ENCODE measurements around the gene IGSF9B.
"Not testable (repeated sequence)": the region's sequence is repeated elsewhere in the genome, so short reads cannot be mapped to it uniquely, and the experiment has no call there.

The IGSF9B gene

DNA sequence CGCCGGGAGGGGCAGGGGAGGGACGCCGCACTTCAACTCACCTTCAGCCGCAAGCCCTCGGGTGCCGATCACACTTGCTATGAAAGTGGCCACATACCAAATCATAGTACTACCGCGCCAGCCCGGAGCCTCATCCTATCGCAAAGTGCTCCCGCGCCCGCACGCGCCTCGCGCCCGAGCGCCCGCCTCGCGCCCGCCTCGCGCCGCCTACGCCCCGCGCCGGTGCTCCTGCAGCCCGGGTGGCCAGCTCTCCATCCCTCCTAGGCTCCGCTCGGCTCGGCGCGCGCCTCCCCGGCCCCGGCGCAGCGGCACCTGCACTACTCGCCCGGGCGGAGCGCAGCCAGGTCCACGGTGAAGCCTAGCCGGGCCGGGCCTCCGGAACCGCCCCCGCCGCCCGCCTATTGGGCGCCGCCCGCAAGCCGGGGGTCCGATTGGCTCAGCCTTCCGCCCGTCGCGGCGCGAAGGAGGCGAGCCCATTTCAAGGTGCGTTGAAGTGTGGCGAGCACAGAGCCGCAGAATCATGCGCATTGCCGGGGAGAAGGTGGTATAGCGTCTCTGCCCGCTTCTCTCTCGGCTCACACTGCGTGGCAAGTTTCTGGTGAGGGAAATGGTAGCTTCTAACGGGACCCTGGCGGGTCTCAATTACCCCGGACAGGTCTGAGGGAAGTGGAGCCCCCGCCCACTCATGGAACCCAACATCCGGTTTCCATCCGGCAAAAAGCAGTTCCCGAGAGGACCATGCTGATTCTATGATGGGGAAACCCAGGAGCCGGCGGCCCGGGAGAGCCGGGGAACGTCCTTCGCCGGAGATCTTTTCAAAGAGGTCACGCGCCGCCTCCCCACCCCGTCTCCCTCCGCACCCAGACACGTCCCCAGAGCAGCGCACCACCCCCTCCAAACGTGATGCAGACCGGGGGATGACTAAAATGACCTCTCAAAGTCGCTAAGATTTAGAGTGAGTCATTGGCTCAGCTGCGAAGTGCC lies at the start of gene IGSF9B:
IGSF9B (minus strand) TSS at position 319 of the 984 bp plus-strand sequence; CDS start at position 105, 214 bp downstream.
- DNase-seq (ENCODE audit: low read depth in 2 of 2): peak; percentile 88 to 89

GRCh38 chr11:134004496-134005172 lies 47.9 kb upstream of the IGSF9B start:
- DNase-seq (ENCODE audit: low read depth in 2 of 2): no peak

DNA sequence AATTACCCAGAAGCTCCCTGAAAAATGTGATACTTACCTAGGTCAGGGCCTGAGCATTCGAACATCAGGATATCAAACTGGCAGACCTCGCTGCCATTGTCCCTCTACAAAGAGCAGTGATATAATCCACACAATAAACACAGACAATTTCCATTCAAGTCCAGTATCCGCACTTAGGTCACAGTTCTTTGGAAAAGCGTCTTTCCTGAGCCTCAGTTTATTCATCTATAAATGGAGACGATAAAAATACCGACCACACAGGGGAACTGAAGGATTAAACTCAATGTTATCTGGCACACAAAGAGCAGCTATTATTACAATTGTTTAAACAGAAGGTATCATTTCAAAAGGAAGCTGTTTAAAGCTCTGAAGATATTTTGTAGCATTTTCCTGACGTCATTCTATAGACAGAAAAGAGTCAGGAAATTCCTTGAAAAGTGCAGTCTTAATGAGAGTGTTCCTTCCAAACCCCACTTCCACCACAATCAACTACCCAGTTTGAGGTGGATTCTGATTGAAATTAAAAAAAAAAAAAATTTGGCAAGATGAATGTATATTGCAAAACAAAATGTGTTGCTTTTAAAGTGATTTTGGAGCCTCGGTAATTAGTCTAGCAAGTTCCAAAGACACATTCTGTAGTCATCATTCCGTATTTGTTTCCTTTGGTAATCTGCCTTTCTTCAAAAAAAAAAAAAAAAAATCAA lies 47.2 kb upstream of the IGSF9B start:
- DNase-seq (ENCODE audit: low read depth in 2 of 2): no peak

DNA sequence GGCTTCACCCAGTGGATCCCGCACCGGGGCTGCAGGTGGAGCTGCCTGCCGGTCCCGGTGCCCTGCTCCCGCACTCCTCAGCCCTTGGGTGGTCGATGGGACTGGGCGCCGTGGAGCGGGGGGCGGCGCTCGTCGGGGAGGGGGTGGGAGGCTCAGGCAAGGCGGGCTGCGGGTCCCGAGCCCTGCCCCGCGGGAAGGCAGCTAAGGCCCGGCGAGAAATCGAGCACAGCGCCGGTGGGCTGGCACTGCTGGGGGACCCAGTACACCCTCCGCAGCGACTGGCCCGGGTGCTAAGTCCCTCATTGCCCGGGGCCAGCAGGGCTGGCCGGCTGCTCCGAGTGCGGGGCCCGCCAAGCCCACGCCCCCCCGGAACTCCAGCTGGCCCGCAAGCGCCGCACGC lies 46.1 kb upstream of the IGSF9B start:
- DNase-seq (ENCODE audit: low read depth in 2 of 2): not testable (repeated sequence)

DNA sequence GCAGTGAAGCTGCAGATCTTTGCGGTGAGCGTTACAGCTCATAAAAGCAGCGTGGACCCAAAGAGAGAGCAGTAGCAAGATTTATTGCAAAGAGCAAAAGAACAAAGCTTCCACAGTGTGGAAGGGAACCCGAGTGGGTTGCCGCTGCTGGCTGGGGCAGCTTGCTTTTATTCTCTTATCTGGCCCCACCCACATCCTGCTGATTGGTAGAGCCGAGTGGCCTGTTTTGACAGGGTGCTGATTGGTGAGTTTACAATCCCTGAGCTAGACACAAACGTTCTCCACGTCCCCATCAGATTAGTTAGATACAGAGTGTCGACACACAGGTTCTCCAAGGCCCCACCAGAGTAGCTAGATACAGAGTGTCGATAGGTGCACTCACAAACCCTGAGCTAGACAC lies 45.6 kb upstream of the IGSF9B start:
- DNase-seq (ENCODE audit: low read depth in 2 of 2): not testable (repeated sequence)

DNA sequence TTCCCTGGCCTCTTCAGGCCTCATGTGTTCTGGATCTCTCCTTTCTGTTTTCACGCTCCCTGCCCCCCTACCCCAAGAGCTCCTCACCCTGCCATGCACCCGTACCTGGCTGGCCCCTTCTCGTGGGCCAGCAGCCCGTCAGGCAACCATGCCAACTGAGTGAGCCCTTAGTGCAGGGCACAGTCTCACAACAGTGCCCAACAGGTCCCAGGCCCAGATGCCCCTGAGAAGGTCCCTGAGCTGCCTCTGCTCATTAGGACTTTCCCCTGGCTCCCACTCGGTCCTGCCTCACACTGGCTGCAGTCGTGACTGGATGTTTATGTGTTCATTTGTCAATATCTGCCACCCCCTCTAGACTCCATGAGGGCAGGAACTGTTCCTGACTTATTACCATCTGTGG lies 44.8 kb upstream of the IGSF9B start:
- DNase-seq (ENCODE audit: low read depth in 2 of 2): no peak

DNA sequence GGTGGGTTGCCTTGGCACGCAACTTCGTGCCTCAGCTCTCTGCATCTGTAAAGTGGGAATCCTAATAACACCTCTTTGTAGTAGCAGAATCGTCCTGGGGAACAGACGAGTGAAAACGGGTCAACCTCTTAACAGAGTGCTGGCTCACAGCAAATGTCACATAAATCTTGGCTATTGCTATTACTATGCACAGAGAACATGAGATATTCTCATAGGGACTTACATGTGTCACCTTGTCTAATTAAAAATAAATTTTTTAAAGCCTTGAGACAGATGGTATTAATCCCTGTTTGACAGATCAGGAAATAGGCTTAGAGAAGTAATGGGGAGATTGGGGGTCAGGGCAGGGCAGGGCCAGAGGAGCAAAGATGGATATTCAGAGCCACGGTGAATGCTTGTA lies 44.3 kb upstream of the IGSF9B start:
- no peak for DNase-seq (ENCODE audit: low read depth in 2 of 2)

GRCh38 chr11:133999355-133999754 lies 42.6 kb upstream of the IGSF9B start:
- DNase-seq (ENCODE audit: low read depth in 2 of 2): no peak

GRCh38 chr11:133997554-133997953 lies 40.8 kb upstream of the IGSF9B start:
- DNase-seq (ENCODE audit: low read depth in 2 of 2): no peak

- DNase-seq (ENCODE audit: low read depth in 2 of 2): no peak
Measured at GRCh38 chr11:133996671-133997070, 39.9 kb upstream of the IGSF9B start.

GRCh38 chr11:133995066-133995465 lies 38.3 kb upstream of the IGSF9B start:
- DNase-seq (ENCODE audit: low read depth in 2 of 2): no peak

DNA sequence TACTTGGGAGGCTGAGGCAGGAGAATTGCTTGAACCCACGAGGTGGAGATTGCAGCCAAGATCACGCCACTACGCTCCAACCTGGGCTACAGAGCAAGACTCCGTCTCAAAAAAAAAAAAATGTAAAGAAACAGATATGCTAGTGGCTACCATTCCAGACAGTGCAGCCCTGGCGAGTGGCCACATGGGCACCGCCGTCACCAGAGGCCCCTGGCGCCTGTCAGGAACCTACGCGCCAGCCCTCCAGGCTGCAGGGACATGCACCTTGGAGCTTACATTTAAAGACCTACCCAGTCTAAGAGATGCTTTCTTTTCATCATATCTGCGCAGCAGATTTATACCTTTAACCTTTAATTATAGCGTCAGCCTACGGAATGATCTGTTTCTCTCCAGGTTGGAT lies 37.2 kb upstream of the IGSF9B start:
- DNase-seq (ENCODE audit: low read depth in 2 of 2): no peak

DNA sequence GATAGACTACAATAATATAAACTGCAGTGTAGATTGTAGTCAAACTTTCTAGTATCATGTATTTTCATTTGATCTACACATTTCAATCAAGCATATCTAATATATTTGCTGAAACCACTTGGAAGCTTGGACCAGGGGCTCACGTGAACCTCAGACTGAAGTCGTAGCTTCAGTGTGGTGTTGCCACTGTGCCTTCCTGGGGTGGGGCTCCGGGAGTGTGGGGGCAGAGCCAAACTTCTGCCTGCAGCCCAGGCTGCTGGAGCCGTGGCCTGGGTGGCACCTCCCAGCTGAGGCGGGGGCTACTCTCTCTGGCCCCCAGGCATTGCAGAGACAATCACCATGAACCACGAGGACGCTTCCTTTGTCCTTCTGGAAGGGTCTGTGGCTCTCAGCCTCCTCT lies 36.3 kb upstream of the IGSF9B start:
- no peak for DNase-seq (ENCODE audit: low read depth in 2 of 2)

DNA sequence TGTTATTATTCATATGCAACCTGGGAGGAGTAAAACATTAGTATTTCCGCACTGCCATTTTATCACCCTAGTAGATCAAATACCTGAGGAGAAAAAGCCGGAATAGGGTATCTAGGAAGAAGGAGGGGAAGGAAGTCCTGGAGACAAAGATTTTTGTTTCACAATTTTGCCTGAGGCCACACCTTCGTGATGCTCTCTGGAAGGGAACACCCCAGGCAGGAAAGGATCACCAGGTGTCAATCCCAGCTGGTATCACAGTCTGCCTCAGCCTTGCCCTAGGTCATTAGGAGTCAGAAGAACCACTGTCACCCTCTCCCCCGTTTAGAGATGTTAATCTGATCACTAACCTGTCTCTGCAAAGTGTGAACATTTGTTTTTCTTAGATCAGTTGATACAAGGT lies 35.4 kb upstream of the IGSF9B start:
- no peak for DNase-seq (ENCODE audit: low read depth in 2 of 2)

- no peak for DNase-seq (ENCODE audit: low read depth in 2 of 2)
Measured at GRCh38 chr11:133991101-133991500, 34.3 kb upstream of the IGSF9B start.

DNA sequence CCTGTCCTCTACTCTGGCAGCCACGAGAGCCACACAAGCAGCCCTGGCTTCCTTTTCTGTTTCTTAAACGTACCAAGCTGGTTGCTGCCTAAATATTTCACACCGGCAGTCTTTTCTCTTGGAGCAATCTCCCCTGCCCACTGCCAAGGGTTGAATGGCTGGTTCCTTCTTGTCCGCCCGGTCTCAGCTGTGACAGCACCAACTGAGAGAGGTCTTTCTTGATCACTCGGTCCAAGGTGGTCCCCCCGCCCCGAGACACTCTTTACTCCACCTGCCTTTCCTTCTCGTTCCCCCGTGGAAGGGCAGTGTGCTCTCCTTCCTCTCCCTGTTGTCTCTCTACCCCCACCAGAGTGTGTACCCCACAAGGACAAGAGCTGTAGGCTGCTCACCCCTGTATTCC lies 33.7 kb upstream of the IGSF9B start:
- DNase-seq (ENCODE audit: low read depth in 2 of 2): no peak

- no peak for DNase-seq (ENCODE audit: low read depth in 2 of 2)
Measured at GRCh38 chr11:133988686-133989410, 32.1 kb upstream of the IGSF9B start.

- DNase-seq (ENCODE audit: low read depth in 2 of 2): no peak
Measured at GRCh38 chr11:133987171-133987570, 30.4 kb upstream of the IGSF9B start.

DNA sequence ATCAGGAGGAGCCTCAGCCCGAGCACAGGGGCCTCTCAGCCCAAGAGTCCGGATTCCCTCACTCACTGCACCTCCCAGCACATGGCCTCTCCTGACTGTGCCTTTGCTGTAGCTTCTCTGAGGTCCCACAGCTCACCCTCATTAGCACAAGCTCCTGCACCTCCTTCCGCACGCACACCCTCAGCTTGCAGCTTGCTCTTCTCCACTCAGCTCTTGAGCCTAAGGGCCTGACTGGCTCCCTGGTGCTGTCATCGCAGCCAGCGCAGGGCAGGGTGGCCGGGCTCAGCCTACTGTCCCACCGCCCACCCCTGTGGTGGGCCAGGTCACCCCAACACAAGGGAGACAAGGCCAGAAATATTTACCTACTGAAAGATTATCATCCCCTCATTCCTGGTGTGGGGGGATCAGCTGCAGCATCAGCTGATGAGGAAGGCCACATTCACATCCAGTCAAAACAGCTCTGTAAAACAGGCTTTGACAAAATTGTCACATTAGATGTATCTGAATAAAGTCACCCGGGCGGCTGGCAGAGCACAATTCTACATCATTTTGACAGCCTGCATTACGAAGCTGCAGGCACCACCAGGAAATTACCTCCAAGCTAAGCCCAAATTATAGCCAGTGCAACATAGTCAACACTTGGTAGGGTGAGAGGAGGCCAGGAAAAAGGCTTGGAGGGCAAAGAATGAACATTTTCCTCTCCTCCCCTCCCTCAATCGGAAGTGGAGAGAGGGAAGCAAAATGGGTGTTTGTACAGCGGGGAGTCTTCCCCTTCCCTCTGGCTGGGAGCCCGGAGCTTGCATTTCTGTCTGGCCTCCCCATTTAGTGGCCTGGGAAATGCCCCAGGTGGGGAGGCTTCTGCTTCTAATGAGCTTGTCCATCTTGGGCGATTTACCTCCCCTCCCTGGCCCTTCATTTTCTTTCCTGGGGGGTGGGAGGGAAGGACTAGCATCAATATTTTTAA lies 29.5 kb upstream of the IGSF9B start:
- no peak for DNase-seq (ENCODE audit: low read depth in 2 of 2)

GRCh38 chr11:133984828-133985227 lies 28.1 kb upstream of the IGSF9B start:
- DNase-seq (ENCODE audit: low read depth in 2 of 2): no peak

Data from stimulated activated CD4-positive, alpha-beta T cell treated with anti-CD3 and anti-CD28 coated beads, Interleukin-4, amount 100 ng/mL, for 48 hours (primary cell).